Suprapubic skin (tissue), 4 donors: ENCODE measurements around the gene DEFB113. TPM values are rescaled to one million over a fixed set of nuclear protein-coding genes. Genes with fewer than 3 reads are reported as not detected.
"Not testable (repeated sequence)": the region's sequence is repeated elsewhere in the genome, so short reads cannot be mapped to it uniquely, and the experiment has no call there.

Source experiments
- DNase-seq, 2 donors: peaks; one replicate each; pipeline ENCODE4 v3.0.0-alpha.2; 2019; ENCODE audit warnings: low spot score in 2 of 2
- H3K27ac ChIP-seq: fragments of 200-600 bp; sonication (generic); one replicate; pipeline ENCODE4 v1.5.1; 2019
- H3K27me3 ChIP-seq: fragments of 200-600 bp; sonication (generic); one replicate; pipeline ENCODE4 v1.5.1; 2019
- H3K36me3 ChIP-seq: fragments of 200-600 bp; sonication (generic); one replicate; pipeline ENCODE4 v1.5.1; 2019
- H3K4me1 ChIP-seq: fragments of 200-600 bp; sonication (generic); one replicate; pipeline ENCODE4 v1.5.1; 2019
- H3K4me3 ChIP-seq: fragments of 200-600 bp; sonication (generic); one replicate; pipeline ENCODE4 v1.5.1; 2019; ENCODE audit warnings: mild to moderate bottlenecking
- H3K9me3 ChIP-seq: fragments of 200-600 bp; sonication (generic); one replicate; pipeline ENCODE4 v1.5.1; 2019
- EP300 ChIP-seq: sonication (generic); formaldehyde crosslinking; IDR thresholded peaks from one replicate; pipeline ENCODE4 v1.6.1; 2017; ENCODE audit warnings: antibody characterized with exemption
- POLR2A ChIP-seq, 2 donors: fragments of 450-650 bp; IDR thresholded peaks; one replicate each; pipeline ENCODE4 v1.6.1; 2017; ENCODE audit warnings: antibody characterized with exemption in 2 of 2, mild to moderate bottlenecking in 2 of 2, moderate library complexity in 2 of 2
- POLR2AphosphoS5 ChIP-seq, 3 donors: sonication (generic); formaldehyde crosslinking; IDR thresholded peaks; one replicate each; pipeline ENCODE4 v1.6.1; 2017; ENCODE audit warnings: antibody characterized with exemption in 3 of 3
- WGBS: methylation state at CpG from one replicate; pipeline ENCODE4 v1.1.5; 2018; 5-methylcytosine and 5-hydroxymethylcytosine counted together
- total RNA-seq, 4 donors: library from RNA; depleted of rRNA; stranded (reverse); fragments of >200 nt; gene quantifications; one replicate each; pipeline ENCODE4 v1.1.0, GENCODE V29; 2016
- TF ChIP-seq, protein P1 (sequence below), 2 donors: fragments of 200-600 bp in 1 of 2; fragments of 450-650 bp in 1 of 2; sonication (generic) in 1 of 2; IDR thresholded peaks; one replicate each; pipeline ENCODE4 v1.5.1; 2016 to 2019; ENCODE audit warnings: antibody characterized with exemption in 2 of 2, mild to moderate bottlenecking in 1 of 2, moderate library complexity in 1 of 2

DEFB113 gene
- total RNA-seq, 4 donors from 2014 or later, result not detected

DNA sequence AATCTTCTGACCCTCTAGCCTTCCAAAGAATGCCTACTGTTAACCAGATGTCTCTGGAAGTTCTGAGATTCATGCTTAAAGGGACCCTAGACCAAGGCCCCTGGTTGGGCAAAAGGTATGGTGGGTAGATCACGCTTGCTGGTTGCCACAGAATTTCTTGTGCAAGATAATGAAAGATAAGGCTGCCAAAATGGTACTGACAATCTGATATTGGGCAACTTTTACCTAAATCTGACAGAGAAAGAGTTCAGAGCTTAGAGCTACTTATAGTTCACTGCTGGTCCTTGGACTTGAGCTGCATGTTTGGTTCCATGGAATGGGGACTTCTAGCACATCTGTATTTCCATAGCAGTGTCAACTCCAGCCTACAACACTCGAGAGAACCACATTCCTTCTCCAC lies 17.5 kb downstream of the DEFB113 start:
- no peaks in the 10 kb centered on the region for H3K36me3 ChIP-seq
- H3K4me1 ChIP-seq, result no peaks in the 10 kb centered on the region
- no peak overlapping the region for H3K27ac ChIP-seq
- TF ChIP-seq POLR2A (IDR thresholded peaks at IDR 0.05) (no peak), EP300 (no peak), POLR2AphosphoS5 (IDR thresholded peaks at IDR 0.05) (no peak)
- TF ChIP-seq, protein P1, sequence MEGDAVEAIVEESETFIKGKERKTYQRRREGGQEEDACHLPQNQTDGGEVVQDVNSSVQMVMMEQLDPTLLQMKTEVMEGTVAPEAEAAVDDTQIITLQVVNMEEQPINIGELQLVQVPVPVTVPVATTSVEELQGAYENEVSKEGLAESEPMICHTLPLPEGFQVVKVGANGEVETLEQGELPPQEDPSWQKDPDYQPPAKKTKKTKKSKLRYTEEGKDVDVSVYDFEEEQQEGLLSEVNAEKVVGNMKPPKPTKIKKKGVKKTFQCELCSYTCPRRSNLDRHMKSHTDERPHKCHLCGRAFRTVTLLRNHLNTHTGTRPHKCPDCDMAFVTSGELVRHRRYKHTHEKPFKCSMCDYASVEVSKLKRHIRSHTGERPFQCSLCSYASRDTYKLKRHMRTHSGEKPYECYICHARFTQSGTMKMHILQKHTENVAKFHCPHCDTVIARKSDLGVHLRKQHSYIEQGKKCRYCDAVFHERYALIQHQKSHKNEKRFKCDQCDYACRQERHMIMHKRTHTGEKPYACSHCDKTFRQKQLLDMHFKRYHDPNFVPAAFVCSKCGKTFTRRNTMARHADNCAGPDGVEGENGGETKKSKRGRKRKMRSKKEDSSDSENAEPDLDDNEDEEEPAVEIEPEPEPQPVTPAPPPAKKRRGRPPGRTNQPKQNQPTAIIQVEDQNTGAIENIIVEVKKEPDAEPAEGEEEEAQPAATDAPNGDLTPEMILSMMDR (IDR thresholded peaks at IDR 0.05), result no peak
- no peaks in the 10 kb centered on the region for H3K9me3 ChIP-seq
- H3K27me3 ChIP-seq, result no peaks in the 10 kb centered on the region
- WGBS, result 64% methylated on average over 2 of the region's 2 CpGs
- DNase-seq, result no peak
- H3K4me3 ChIP-seq, result no peak overlapping the region

DNA sequence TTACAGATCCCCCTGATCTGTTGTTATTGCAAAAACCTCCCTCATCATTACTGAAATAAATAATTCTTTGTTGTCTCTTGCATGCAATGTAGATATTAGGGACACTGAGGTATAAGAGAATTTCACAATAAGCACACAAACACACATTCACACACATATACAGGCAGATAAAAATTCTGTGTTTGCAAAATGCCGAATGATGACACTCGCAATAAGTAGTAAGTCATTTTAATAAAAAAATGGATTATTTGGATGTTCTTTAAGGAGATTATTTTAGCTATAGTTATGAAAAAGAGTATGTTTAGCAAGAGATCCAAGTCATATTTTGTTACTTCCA lies 19.0 kb downstream of the DEFB113 start:
- no peak for DNase-seq
- H3K27me3 ChIP-seq, result no peaks in the 10 kb centered on the region
- no peak overlapping the region for H3K4me3 ChIP-seq
- H3K36me3 ChIP-seq, result no peaks in the 10 kb centered on the region
- H3K9me3 ChIP-seq, result no peaks in the 10 kb centered on the region
- TF ChIP-seq, protein P1 (IDR thresholded peaks at IDR 0.05), result no peak
- TF ChIP-seq POLR2AphosphoS5 (IDR thresholded peaks at IDR 0.05), result no peak
- no peak for TF ChIP-seq POLR2A (IDR thresholded peaks at IDR 0.05)
- TF ChIP-seq EP300, result no peak
- no peak overlapping the region for H3K27ac ChIP-seq
- H3K4me1 ChIP-seq, result no peaks in the 10 kb centered on the region
- WGBS, result 96% methylated on average over 2 of the region's 2 CpGs

DNA sequence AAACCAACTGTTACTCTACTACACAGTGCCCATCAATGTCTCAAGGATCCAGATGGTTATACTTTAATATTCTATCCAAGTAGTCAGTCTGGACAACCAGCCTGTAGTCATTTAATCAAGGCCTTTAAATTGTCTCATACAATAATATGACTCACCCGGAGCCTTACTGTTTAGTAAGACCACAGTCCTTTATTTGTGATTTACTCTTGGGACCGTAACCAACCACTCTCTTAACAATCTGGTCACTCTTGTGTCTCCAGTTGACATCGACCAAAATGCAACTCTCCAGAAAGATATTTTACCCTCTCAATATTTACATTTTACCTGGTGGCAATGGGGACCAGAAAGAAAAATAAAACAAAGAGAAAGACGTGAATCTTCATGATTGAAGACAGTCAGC lies 20.4 kb downstream of the DEFB113 start:
- H3K27ac ChIP-seq, result no peak overlapping the region

DNA sequence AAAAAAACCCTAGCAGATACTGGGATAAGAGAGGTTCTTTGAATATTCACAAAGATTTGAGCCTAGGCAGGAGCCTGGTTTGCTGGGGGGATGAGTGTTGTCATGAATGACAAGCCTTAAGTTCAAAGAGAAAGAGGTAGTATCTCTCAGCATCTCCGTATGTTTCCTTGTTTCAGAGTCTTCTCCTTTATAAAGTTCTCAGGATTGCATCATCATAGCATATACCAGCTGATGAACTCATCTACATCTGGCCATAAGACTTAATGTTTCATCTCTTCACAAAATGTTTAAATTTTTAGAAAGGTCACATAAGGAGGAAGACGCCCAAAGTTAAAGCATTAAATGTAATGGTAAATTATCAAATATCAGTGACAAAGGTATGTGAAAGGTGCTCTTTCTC lies 22.6 kb downstream of the DEFB113 start:
- no peak overlapping the region for H3K4me3 ChIP-seq
- H3K27ac ChIP-seq, result no peak overlapping the region
- no peaks in the 10 kb centered on the region for H3K36me3 ChIP-seq
- no peaks in the 10 kb centered on the region for H3K4me1 ChIP-seq
- TF ChIP-seq EP300, result no peak
- TF ChIP-seq POLR2A (IDR thresholded peaks at IDR 0.05), result no peak
- no peak for TF ChIP-seq POLR2AphosphoS5 (IDR thresholded peaks at IDR 0.05)
- TF ChIP-seq, protein P1 (IDR thresholded peaks at IDR 0.05), result no peak
- H3K9me3 ChIP-seq, result no peaks in the 10 kb centered on the region
- no peak for DNase-seq
- H3K27me3 ChIP-seq, result no peaks in the 10 kb centered on the region
- WGBS, result 72% methylated on average over 2 of the region's 2 CpGs

More for the DNA sequence above, 20.4 kb downstream of the DEFB113 start:
- 90% methylated on average over 4 of the region's 4 CpGs for WGBS
- TF ChIP-seq, protein P1 (IDR thresholded peaks at IDR 0.05), result no peak
- no peak for TF ChIP-seq EP300
- TF ChIP-seq POLR2AphosphoS5 (IDR thresholded peaks at IDR 0.05), result no peak
- TF ChIP-seq POLR2A (IDR thresholded peaks at IDR 0.05), result no peak
- no peaks in the 10 kb centered on the region for H3K4me1 ChIP-seq
- no peaks in the 10 kb centered on the region for H3K9me3 ChIP-seq
- H3K36me3 ChIP-seq, result no peaks in the 10 kb centered on the region
- H3K27me3 ChIP-seq, result no peaks in the 10 kb centered on the region
- no peak for DNase-seq
- no peak overlapping the region for H3K4me3 ChIP-seq

DNA sequence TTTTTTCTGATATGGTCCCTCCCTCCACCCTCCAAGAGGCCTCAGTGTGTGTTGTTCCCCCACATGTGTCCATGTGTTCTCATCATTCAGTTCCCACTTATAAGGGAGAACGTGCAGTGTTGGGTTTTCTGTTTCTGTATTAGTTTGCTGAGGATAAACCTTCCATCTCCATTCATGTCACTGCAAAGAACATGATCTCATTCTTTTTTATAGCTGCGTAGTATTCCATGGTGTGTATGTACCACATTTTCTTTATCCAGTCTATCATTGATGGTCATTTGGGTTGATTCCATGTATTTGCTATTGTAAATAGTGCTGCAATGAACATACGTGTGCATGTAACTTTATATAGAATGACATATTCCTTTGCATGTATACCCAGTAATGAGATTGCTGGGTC lies 25.4 kb downstream of the DEFB113 start:
- 95% methylated on average over 3 of the region's 3 CpGs for WGBS
- H3K4me3 ChIP-seq, H3K27ac ChIP-seq, H3K36me3 ChIP-seq, H3K9me3 ChIP-seq, DNase-seq, H3K4me1 ChIP-seq, H3K27me3 ChIP-seq: not testable (repeated sequence)

DNA sequence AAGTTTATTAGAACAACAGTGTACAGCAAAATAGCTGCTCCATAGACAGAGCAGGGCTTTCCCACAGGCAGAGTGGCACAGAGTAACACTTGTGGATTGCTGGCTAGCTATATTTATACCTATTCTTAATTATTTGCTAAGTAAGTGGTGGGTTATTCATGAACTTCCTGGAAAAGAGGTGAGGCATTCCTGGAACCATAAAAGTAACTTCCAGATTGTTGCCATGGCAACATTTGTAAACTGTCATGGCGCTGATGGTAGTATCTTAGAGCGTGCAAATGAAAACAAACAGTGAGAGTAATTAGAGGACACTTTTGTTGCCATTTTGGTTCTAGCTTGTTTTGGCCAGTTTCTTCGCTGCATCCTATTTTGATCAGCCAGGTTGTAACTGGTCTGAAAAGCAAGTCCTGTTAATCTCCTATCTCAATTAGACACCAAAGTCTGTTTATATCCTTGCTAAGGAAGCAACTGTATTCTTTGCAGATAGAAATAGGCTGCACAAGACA lies 29.4 kb downstream of the DEFB113 start:
- TF ChIP-seq POLR2A (IDR thresholded peaks at IDR 0.05) (no peak), POLR2AphosphoS5 (IDR thresholded peaks at IDR 0.05) (no peak), EP300 (no peak)
- TF ChIP-seq, protein P1 (IDR thresholded peaks at IDR 0.05), result no peak
- H3K4me3 ChIP-seq, result no peak overlapping the region
- H3K27me3 ChIP-seq, result no peaks in the 10 kb centered on the region
- H3K27ac ChIP-seq, result no peak overlapping the region
- no peaks in the 10 kb centered on the region for H3K36me3 ChIP-seq
- no peaks in the 10 kb centered on the region for H3K9me3 ChIP-seq
- no peaks in the 10 kb centered on the region for H3K4me1 ChIP-seq
- 55% methylated on average over 3 of the region's 3 CpGs for WGBS
- no peak for DNase-seq
